SU-DHL-6 (cell line): ENCODE data around the gene CAMSAP1.

Experiments used
- H2AFZ ChIP-seq: fragments of 200-600 bp; sonication (generic); 2 replicates; pipeline ENCODE4 v1.6.1; 2014; ENCODE audit warnings: low read depth, mild to moderate bottlenecking, moderate library complexity, mixed read lengths, antibody characterized with exemption, low read length; ENCODE audit not compliant: severe bottlenecking
- H3F3A ChIP-seq: fragments of 200-600 bp; shearing (Covaris generic); 2 replicates; pipeline ENCODE4 v1.6.0; 2016; ENCODE audit warnings: antibody characterized with exemption, mild to moderate bottlenecking; ENCODE audit not compliant: insufficient read depth
- H3K27ac ChIP-seq: fragments of 200-600 bp; sonication (generic); 2 replicates; pipeline ENCODE4 v1.5.1; 2016; ENCODE audit warnings: low read depth, mild to moderate bottlenecking, low read length, moderate library complexity, mixed read lengths
- H3K27me3 ChIP-seq: fragments of 200-600 bp; sonication (generic), shearing (Covaris generic); 2 replicates; pipeline ENCODE4 v1.6.0; 2014; ENCODE audit warnings: mild to moderate bottlenecking, low read length
- H3K36me3 ChIP-seq: fragments of 200-600 bp; sonication (generic); 2 replicates; pipeline ENCODE4 v1.6.1; 2014; ENCODE audit warnings: mild to moderate bottlenecking, low read length, mixed read lengths
- H3K4me2 ChIP-seq: fragments of 300-600, 200-600 bp; shearing (Covaris generic), sonication (generic); 2 replicates; pipeline ENCODE4 v1.6.0; 2014; ENCODE audit warnings: low read length, low read depth, mild to moderate bottlenecking; ENCODE audit not compliant: poor library complexity, severe bottlenecking
- H3K4me3 ChIP-seq: fragments of 200-600 bp; sonication (generic); 2 replicates; pipeline ENCODE4 v1.5.1; 2014; ENCODE audit warnings: antibody characterized with exemption, low read length, mild to moderate bottlenecking, mixed read lengths; ENCODE audit not compliant: insufficient read depth, poor library complexity, severe bottlenecking
- H3K79me2 ChIP-seq: fragments of 200-600 bp; sonication (generic); 2 replicates; pipeline ENCODE4 v1.6.1; 2014; ENCODE audit warnings: mild to moderate bottlenecking, low read length, moderate library complexity; ENCODE audit not compliant: insufficient read depth
- H3K9ac ChIP-seq: fragments of 200-600 bp; sonication (generic); 2 replicates; pipeline ENCODE4 v1.7.0; 2014; ENCODE audit warnings: mild to moderate bottlenecking, low read length
- H3K9me2 ChIP-seq: fragments of 200-600 bp; sonication (generic); replicated peaks from 2 replicates; pipeline ENCODE4 v1.6.1; 2014; ENCODE audit warnings: low read length; ENCODE audit not compliant: insufficient read depth
- H3K9me3 ChIP-seq: fragments of 200-600 bp; sonication (generic); 2 replicates; pipeline ENCODE4 v1.6.1; 2014; ENCODE audit warnings: low read length, mixed read lengths; ENCODE audit not compliant: insufficient read depth
- H4K20me1 ChIP-seq: fragments of 200-600 bp; sonication (generic); 2 replicates; pipeline ENCODE4 v1.6.1; 2014; ENCODE audit warnings: low read depth, mild to moderate bottlenecking, antibody characterized with exemption, low read length, moderate library complexity, mixed read lengths
- CTCF ChIP-seq: fragments of 200-600 bp; sonication (generic); IDR thresholded peaks from one replicate; pipeline ENCODE4 v1.5.1; 2017; ENCODE audit warnings: antibody characterized with exemption, mild to moderate bottlenecking, low read length, moderate library complexity; ENCODE audit not compliant: insufficient read depth, poor library complexity, severe bottlenecking
- EZH2phosphoT487 ChIP-seq: fragments of 200-600 bp; sonication (generic), shearing (Covaris generic); conservative IDR thresholded peaks from 2 replicates; pipeline ENCODE4 v1.6.1; 2018; ENCODE audit warnings: mild to moderate bottlenecking, antibody characterized with exemption, low read length, moderate library complexity, mixed read lengths

Gene CAMSAP1

GRCh38 chr9:135889564-135890189 is 17.7 kb downstream of the CAMSAP1 start:
- TF ChIP-seq CTCF, result no peak
- TF ChIP-seq EZH2phosphoT487, result no peak
- no peak overlapping the region for H3K27ac ChIP-seq
- H3K27me3 ChIP-seq, result no peaks in the 10 kb centered on the region

GRCh38 chr9:135888766-135889394 is 18.5 kb downstream of the CAMSAP1 start:
- H3K36me3 ChIP-seq, result no peaks in the 10 kb centered on the region
- H4K20me1 ChIP-seq, result peaks cover 6% of the 10 kb centered on the region; the same call in 1 of the 2 replicates
- TF ChIP-seq CTCF, result no peak
- no peak for TF ChIP-seq EZH2phosphoT487
- H3K4me3 ChIP-seq, result no peak overlapping the region
- no peaks in the 10 kb centered on the region for H3K9me2 ChIP-seq
- no peak overlapping the region for H3K9ac ChIP-seq
- no peaks in the 10 kb centered on the region for H3K27me3 ChIP-seq
- no peak overlapping the region for H3K4me2 ChIP-seq
- H2AFZ ChIP-seq, result no peak overlapping the region
- H3F3A ChIP-seq, result no peaks in the 10 kb centered on the region
- H3K9me3 ChIP-seq, result no peaks in the 10 kb centered on the region
- H3K27ac ChIP-seq, result no peak overlapping the region
- peaks cover 100% of the 10 kb centered on the region for H3K79me2 ChIP-seq

More at GRCh38 chr9:135889564-135890189, 17.7 kb downstream of the CAMSAP1 start:
- H3K9me2 ChIP-seq, result no peaks in the 10 kb centered on the region
- H2AFZ ChIP-seq, result no peak overlapping the region
- H3K9ac ChIP-seq, result no peak overlapping the region
- H3K36me3 ChIP-seq, result no peaks in the 10 kb centered on the region
- peaks cover 100% of the 10 kb centered on the region for H3K79me2 ChIP-seq
- H4K20me1 ChIP-seq, result peaks cover 10% of the 10 kb centered on the region; the same call in 1 of the 2 replicates
- H3K9me3 ChIP-seq, result no peaks in the 10 kb centered on the region
- no peak overlapping the region for H3K4me3 ChIP-seq
- H3F3A ChIP-seq, result no peaks in the 10 kb centered on the region
- no peak overlapping the region for H3K4me2 ChIP-seq

- Histone ChIP-seq H2AFZ (no peak overlapping the region), H3K9me2 (no peaks in the 10 kb centered on the region), H3K4me2 (no peak overlapping the region), H3K9me3 (no peaks in the 10 kb centered on the region), H3K36me3 (no peaks in the 10 kb centered on the region), H3K27ac (no peak overlapping the region), H3K27me3 (no peaks in the 10 kb centered on the region), H4K20me1 (peaks cover 12% of the 10 kb centered on the region; the same call in 1 of the 2 replicates), H3F3A (no peaks in the 10 kb centered on the region), H3K79me2 (peaks cover 100% of the 10 kb centered on the region), H3K9ac (no peak overlapping the region), H3K4me3 (no peak overlapping the region)
- TF ChIP-seq EZH2phosphoT487 (no peak), CTCF (no peak)
Measured at GRCh38 chr9:135888126-135888765, 19.1 kb downstream of the CAMSAP1 start.
